Mucosa of gallbladder (tissue), 1 donor: ENCODE results near the gene ANAPC2. TPM values are rescaled to one million over a fixed set of nuclear protein-coding genes. Genes with fewer than 3 reads are reported as not detected.
A peak's percentile ranks its signal among the peaks of the same experiment; 100 is the strongest.

Source experiments
- DNase-seq: peaks from one replicate; pipeline ENCODE4 v3.0.0-alpha.2; 2020; ENCODE audit warnings: low spot score
- total RNA-seq: library from RNA; stranded (reverse); gene quantifications from one replicate; pipeline ENCODE4 v1.2.1, GENCODE V29; 2021
- donor health status: DM: no; HTN: no; CAD: no.

Gene ANAPC2
- total RNA-seq, 1 donor from 2014 or later, result 64.6 TPM

GRCh38 chr9:137227054-137227852 lies 38.9 kb upstream of the ANAPC2 start, which contains the start of gene RNF224:
Gene RNF224 (plus strand): TSS chr9:137227502. CDS start chr9:137228336, 834 bp downstream.
- DNase-seq, result peak; percentile 85

- no peak for DNase-seq
Observed at GRCh38 chr9:137226338-137227053, 38.1 kb upstream of the ANAPC2 start.

- no peak for DNase-seq
Observed at GRCh38 chr9:137225699-137226331, 37.5 kb upstream of the ANAPC2 start.

- no peak for DNase-seq
Observed at GRCh38 chr9:137224830-137225694, 36.7 kb upstream of the ANAPC2 start, which contains the start of gene CYSRT1. Gene CYSRT1 (plus strand): TSS chr9:137225174. CDS start chr9:137225622, 448 bp downstream.

GRCh38 chr9:137223078-137223970 lies 35.0 kb upstream of the ANAPC2 start:
- DNase-seq, result peak; percentile 99

GRCh38 chr9:137222190-137223077 lies 34.1 kb upstream of the ANAPC2 start, which contains the start of gene RNF208:
Gene RNF208 (minus strand): TSS chr9:137222240. CDS start chr9:137221212, 1,028 bp downstream.
- DNase-seq, result no peak

GRCh38 chr9:137221506-137222111 lies 33.2 kb upstream of the ANAPC2 start:
- DNase-seq, result no peak

GRCh38 chr9:137221095-137221505 lies 32.7 kb upstream of the ANAPC2 start:
- DNase-seq, result no peak

- DNase-seq, result no peak
Observed at GRCh38 chr9:137220317-137221094, 32.1 kb upstream of the ANAPC2 start.

GRCh38 chr9:137219757-137220316 lies 31.5 kb upstream of the ANAPC2 start:
- no peak for DNase-seq

- peak; percentile 52 for DNase-seq
Observed at GRCh38 chr9:137218754-137219271, 30.5 kb upstream of the ANAPC2 start.

GRCh38 chr9:137218212-137218753 lies 29.9 kb upstream of the ANAPC2 start:
- no peak for DNase-seq

- DNase-seq, result peak; percentile 82
Observed at GRCh38 chr9:137217276-137218211, 29.2 kb upstream of the ANAPC2 start.

- no peak for DNase-seq
Observed at GRCh38 chr9:137216188-137216965, 28.0 kb upstream of the ANAPC2 start.
